ENCODE results near the gene RENBP. TPM values are rescaled to one million over a fixed set of nuclear protein-coding genes. Genes with fewer than 3 reads are reported as not detected.

RENBP gene
- total and polyA plus RNA-seq, 9 of the 15 experiments (the other 6 are each of a cell fraction or from before 2014, with no cell fraction given) = 0.07 to 14.8 (median 10.6) TPM; not detected in 1

DNA sequence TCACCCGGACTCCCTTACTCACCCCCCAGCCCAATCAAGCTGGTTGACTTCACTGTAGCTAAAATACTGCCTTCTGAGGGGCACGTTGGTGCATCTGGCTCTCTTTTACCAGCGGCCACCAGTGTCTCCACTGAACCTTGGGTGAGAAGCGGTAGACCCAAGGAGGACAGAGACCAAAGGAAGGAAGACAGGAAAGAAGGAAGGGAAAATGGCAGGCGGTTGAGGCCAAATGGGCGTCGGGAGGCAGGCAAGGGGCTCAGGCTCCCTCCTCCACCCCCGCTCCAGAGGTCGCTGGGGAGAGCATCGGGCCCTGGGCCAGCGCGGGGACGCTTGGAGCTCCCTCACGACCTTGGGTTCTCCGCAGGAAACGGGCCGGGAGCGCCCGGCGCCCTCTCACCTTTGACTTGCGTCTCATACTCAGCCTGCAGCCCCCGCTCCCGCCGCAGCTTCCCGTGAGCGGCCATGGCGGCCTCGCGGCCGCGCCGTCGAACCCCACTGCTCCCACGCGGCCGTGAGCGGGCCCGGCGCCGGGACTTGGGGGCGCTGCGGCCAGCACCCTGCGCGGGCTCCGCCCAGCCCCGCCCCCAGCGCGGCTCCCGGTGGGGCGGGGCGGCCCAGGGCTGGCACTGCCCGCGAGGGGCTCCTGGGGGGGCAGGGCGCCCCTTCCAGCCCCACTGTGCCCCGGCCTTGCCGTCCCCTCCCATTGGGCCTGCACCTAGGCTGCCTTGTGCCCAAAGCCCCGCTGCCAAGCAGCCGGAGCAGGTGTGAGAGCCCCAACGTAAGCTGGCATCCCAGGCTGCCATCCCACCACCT, 18.5 kb downstream of the RENBP start, which contains the start of gene ARHGAP4 (continued):
- TF ChIP-seq E2F6 (IDR thresholded peaks at IDR 0.05; ENCODE audit: borderline replicate concordance in 1 of 2, extremely low read depth in 1 of 2, insufficient read depth in 1 of 2, insufficient read length in 1 of 2, low read depth in 1 of 2, low read length in 1 of 2, poor library complexity in 1 of 2, severe bottlenecking in 1 of 2) = peak; percentile 95 to 98
- 0 out of 2 replicates have a peak, but pooled peaks have one; percentile 40 for TF ChIP-seq ZNF431 (CRISPR knock-in tag; IDR thresholded peaks at IDR 0.05)
- TF ChIP-seq ZNF764 (CRISPR knock-in tag; IDR thresholded peaks at IDR 0.05; ENCODE audit: low read depth) = 0 out of 2 replicates have a peak, but pooled peaks have one; percentile 13
- no peak for TF ChIP-seq SAFB2 (IDR thresholded peaks at IDR 0.05; ENCODE audit: borderline replicate concordance, low read depth, low read length, severe bottlenecking)
- TF ChIP-seq ATF7 (IDR thresholded peaks at IDR 0.05) = no peak
- 0 out of 2 replicates have a peak, but pooled peaks have one; percentile 55 for TF ChIP-seq NCOA6 (IDR thresholded peaks at IDR 0.05)
- TF ChIP-seq SMAD1 (IDR thresholded peaks at IDR 0.05; ENCODE audit: low read depth, low read length, partially characterized antibody) = peak; percentile 77
- 0 out of 2 replicates have a peak, but pooled peaks have one; percentile 56 for TF ChIP-seq NR4A1 (CRISPR knock-in tag; IDR thresholded peaks at IDR 0.05)
- peak; percentile 44; the same call in 1 of the 2 replicates for TF ChIP-seq NR4A1 (tag; IDR thresholded peaks at IDR 0.05)
- TF ChIP-seq, protein P1, sequence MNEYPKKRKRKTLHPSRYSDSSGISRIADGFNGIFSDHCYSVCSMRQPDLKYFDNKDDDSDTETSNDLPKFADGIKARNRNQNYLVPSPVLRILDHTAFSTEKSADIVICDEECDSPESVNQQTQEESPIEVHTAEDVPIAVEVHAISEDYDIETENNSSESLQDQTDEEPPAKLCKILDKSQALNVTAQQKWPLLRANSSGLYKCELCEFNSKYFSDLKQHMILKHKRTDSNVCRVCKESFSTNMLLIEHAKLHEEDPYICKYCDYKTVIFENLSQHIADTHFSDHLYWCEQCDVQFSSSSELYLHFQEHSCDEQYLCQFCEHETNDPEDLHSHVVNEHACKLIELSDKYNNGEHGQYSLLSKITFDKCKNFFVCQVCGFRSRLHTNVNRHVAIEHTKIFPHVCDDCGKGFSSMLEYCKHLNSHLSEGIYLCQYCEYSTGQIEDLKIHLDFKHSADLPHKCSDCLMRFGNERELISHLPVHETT (CRISPR knock-in tag; conservative IDR thresholded peaks at IDR 0.05 in 1 of 2, IDR thresholded peaks at IDR 0.05 in 1 of 2) = peak in 1 of 2 experiments; percentile 74; a peak in 1 of 4 replicates
- TF ChIP-seq CSDE1 (IDR thresholded peaks at IDR 0.05) = peak in 1 of 2 experiments; percentile 72; a peak in 2 of 4 replicates
- TF ChIP-seq ZFX (CRISPR knock-in tag; IDR thresholded peaks at IDR 0.05) = peak; percentile 79
- TF ChIP-seq, protein P2, sequence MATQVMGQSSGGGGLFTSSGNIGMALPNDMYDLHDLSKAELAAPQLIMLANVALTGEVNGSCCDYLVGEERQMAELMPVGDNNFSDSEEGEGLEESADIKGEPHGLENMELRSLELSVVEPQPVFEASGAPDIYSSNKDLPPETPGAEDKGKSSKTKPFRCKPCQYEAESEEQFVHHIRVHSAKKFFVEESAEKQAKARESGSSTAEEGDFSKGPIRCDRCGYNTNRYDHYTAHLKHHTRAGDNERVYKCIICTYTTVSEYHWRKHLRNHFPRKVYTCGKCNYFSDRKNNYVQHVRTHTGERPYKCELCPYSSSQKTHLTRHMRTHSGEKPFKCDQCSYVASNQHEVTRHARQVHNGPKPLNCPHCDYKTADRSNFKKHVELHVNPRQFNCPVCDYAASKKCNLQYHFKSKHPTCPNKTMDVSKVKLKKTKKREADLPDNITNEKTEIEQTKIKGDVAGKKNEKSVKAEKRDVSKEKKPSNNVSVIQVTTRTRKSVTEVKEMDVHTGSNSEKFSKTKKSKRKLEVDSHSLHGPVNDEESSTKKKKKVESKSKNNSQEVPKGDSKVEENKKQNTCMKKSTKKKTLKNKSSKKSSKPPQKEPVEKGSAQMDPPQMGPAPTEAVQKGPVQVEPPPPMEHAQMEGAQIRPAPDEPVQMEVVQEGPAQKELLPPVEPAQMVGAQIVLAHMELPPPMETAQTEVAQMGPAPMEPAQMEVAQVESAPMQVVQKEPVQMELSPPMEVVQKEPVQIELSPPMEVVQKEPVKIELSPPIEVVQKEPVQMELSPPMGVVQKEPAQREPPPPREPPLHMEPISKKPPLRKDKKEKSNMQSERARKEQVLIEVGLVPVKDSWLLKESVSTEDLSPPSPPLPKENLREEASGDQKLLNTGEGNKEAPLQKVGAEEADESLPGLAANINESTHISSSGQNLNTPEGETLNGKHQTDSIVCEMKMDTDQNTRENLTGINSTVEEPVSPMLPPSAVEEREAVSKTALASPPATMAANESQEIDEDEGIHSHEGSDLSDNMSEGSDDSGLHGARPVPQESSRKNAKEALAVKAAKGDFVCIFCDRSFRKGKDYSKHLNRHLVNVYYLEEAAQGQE (IDR thresholded peaks at IDR 0.05; ENCODE audit: borderline replicate concordance) = no peak
- TF ChIP-seq, protein P2 (CRISPR knock-in tag; IDR thresholded peaks at IDR 0.05; ENCODE audit: low read depth) = 0 out of 2 replicates have a peak, but pooled peaks have one; percentile 64
- TF ChIP-seq ZNF511 (CRISPR knock-in tag; IDR thresholded peaks at IDR 0.05) = no peak
